T-cell (primary cell): Measurements from ENCODE around the gene PSMD11. TPM values are rescaled to one million over a fixed set of nuclear protein-coding genes. Genes with fewer than 3 reads are reported as not detected.
A peak's percentile ranks its signal among the peaks of the same experiment; 100 is the strongest.
"Not testable (repeated sequence)": the region's sequence is repeated elsewhere in the genome, so short reads cannot be mapped to it uniquely, and the experiment has no call there.

Source experiments
- ATAC-seq, 4 experiments: fragments of 200-7000 bp in 3 of 4; fragments of 150-1000 bp in 1 of 4; cut with Tn5 transposase; replicated peaks in 1 of 4; 1 replicate in 3 of 4; 2 replicates in 1 of 4; pipeline ENCODE4 v1.10.0; 2021; ENCODE audit warnings: moderate library complexity in 3 of 4, mild to moderate bottlenecking in 2 of 4, moderate number of reproducible peaks in 1 of 4
- CTCF ChIA-PET, 2 donors: fragments of 300-600 bp; sonication (Branson Sonifier 250); formaldehyde crosslinking; loops; one replicate each; lab custom pipeline; 2022; ENCODE audit warnings: antibody characterized with exemption in 2 of 2; lab: Charles Lee
- POLR2A ChIA-PET, 2 donors: fragments of 300-600 bp; sonication (Branson Sonifier 250); formaldehyde crosslinking; loops; one replicate each; lab custom pipeline; 2022; ENCODE audit warnings: antibody characterized with exemption in 2 of 2; lab: Charles Lee
- DNase-seq, 35 experiments: peaks; one replicate each; pipeline versions ENCODE4 v3.0.0 to v3.0.0-alpha.2; 2013 to 2023
- H3K27ac ChIP-seq: one replicate; pipeline ENCODE4 v1.5.1; 2013; ENCODE audit warnings: low read length
- H3K27me3 ChIP-seq, 2 experiments: replicated peaks in 1 of 2; 1 replicate in 1 of 2; 2 replicates in 1 of 2; pipeline versions ENCODE4 v1.6.1 to v1.7.0; 2013; ENCODE audit warnings: low read length in 1 of 2, mixed read lengths in 1 of 2; ENCODE audit not compliant: control insufficient read depth in 2 of 2, insufficient read depth in 2 of 2; ENCODE audit errors: extremely low read depth in 1 of 2
- H3K36me3 ChIP-seq, 2 donors: 1 replicate in 1 of 2; 2 replicates in 1 of 2; pipeline versions ENCODE4 v1.6.1 to v1.7.0; 2013; ENCODE audit warnings: low read length in 1 of 2; ENCODE audit not compliant: control insufficient read depth in 2 of 2, insufficient read depth in 1 of 2; ENCODE audit errors: extremely low read depth in 1 of 2
- H3K4me1 ChIP-seq, 2 experiments: 1 replicate in 1 of 2; 2 replicates in 1 of 2; pipeline versions ENCODE4 v1.6.1 to v1.7.0; 2013; ENCODE audit warnings: low read length in 2 of 2, mixed read lengths in 1 of 2; ENCODE audit not compliant: insufficient read depth in 2 of 2, control insufficient read depth in 1 of 2; ENCODE audit errors: extremely low read depth in 1 of 2
- H3K4me3 ChIP-seq, 2 donors: 1 replicate in 1 of 2; 2 replicates in 1 of 2; pipeline versions ENCODE4 v1.5.1 to v1.7.0; 2013; ENCODE audit warnings: mild to moderate bottlenecking in 2 of 2, low read length in 1 of 2, moderate library complexity in 1 of 2; ENCODE audit not compliant: control insufficient read depth in 1 of 2; ENCODE audit errors: extremely low read depth in 1 of 2
- H3K9me3 ChIP-seq: 2 replicates; pipeline ENCODE4 v1.7.0; 2013
- H3K27ac Mint-ChIP-seq, 2 donors: one replicate each; pipeline ENCODE4 v1.8.0; 2020 to 2021; ENCODE audit warnings: mild to moderate bottlenecking in 2 of 2, mixed read lengths in 2 of 2
- H3K27me3 Mint-ChIP-seq, 2 donors: one replicate each; pipeline ENCODE4 v1.8.0; 2021 to 2022; ENCODE audit warnings: mixed read lengths in 2 of 2
- H3K36me3 Mint-ChIP-seq: one replicate; pipeline ENCODE4 v1.8.0; 2021; ENCODE audit warnings: mixed read lengths
- H3K4me1 Mint-ChIP-seq, 3 donors: one replicate each; pipeline ENCODE4 v1.8.0; 2020 to 2022; ENCODE audit warnings: mixed read lengths in 3 of 3, mild to moderate bottlenecking in 1 of 3
- H3K4me3 Mint-ChIP-seq, 3 donors: one replicate each; pipeline ENCODE4 v1.8.0; 2020 to 2022; ENCODE audit warnings: mild to moderate bottlenecking in 3 of 3, mixed read lengths in 3 of 3, moderate library complexity in 3 of 3
- H3K9me3 Mint-ChIP-seq, 3 donors: one replicate each; pipeline ENCODE4 v1.8.0; 2020 to 2022; ENCODE audit warnings: mixed read lengths in 3 of 3
- WGBS: methylation state at CpG from one replicate; pipeline ENCODE4 v1.1.5; 2013; ENCODE audit warnings: missing lambda C conversion rate; ENCODE audit not compliant: insufficient coverage; 5-methylcytosine and 5-hydroxymethylcytosine counted together
- total RNA-seq, 35 experiments: library from RNA in 6 of 35; stranded (reverse) in 6 of 35; fragments of 120-200 nt in 1 of 35; gene quantifications; one replicate each; pipeline versions ENCODE4 v1.2.1 to v1.2.4 and lab custom pipeline; 2013 to 2026

The PSMD11 gene
- total RNA-seq, 5 donors from 2014 or later (not counting 1 experiment from before 2014, with no cell fraction given): 56.3 to 72.8 (median 62.9) TPM

GRCh38 chr17:32446949-32447348 is 2.6 kb downstream of the PSMD11 start:
- no peaks in the 10 kb centered on the region for H3K27me3 Mint-ChIP-seq
- peaks cover 27% of the 10 kb centered on the region for H3K36me3 Mint-ChIP-seq
- Histone ChIP-seq H3K9me3 (no peaks in the 10 kb centered on the region), H3K27me3 (no peaks in the 10 kb centered on the region), H3K4me1 (peaks cover 12 to 21% of the 10 kb centered on the region in 2 experiments), H3K36me3 (peaks cover 6 to 32% of the 10 kb centered on the region in 2 donors), H3K4me3 (no peak overlapping the region), H3K27ac (no peak overlapping the region)
- DNase-seq: no peak
- no peak for ATAC-seq
- no peaks in the 10 kb centered on the region for H3K9me3 Mint-ChIP-seq
- H3K4me1 Mint-ChIP-seq: peaks cover 42 to 52% (median 52%) of the 10 kb centered on the region in 3 donors
- H3K4me3 Mint-ChIP-seq: peak overlapping the region in 2 of 3 donors; percentile 21 to 93
- 100% methylated on average over 2 of the region's 2 CpGs for WGBS
- H3K27ac Mint-ChIP-seq: no peak overlapping the region
- CTCF ChIA-PET: interaction anchor here (0.7 to 6.5 kb wide), 2 partner anchors 16 to 935 kb away, joined by 3 to 63 read pairs; no protein-coding TSS in a partner anchor
- POLR2A ChIA-PET: no interaction called here

- Histone ChIP-seq H3K36me3 (peaks cover 10 to 58% of the 10 kb centered on the region in 2 donors), H3K9me3 (no peaks in the 10 kb centered on the region), H3K4me3 (no peak overlapping the region), H3K4me1 (peaks cover 12 to 13% of the 10 kb centered on the region in 2 experiments), H3K27ac (no peak overlapping the region), H3K27me3 (no peaks in the 10 kb centered on the region)
- Mint-ChIP-seq H3K4me1 (peaks cover 53 to 69% (median 58%) of the 10 kb centered on the region in 3 donors), H3K4me3 (no peak overlapping the region), H3K27me3 (no peaks in the 10 kb centered on the region), H3K9me3 (no peaks in the 10 kb centered on the region), H3K36me3 (peaks cover 55% of the 10 kb centered on the region), H3K27ac (no peak overlapping the region)
- ATAC-seq (no peak), DNase-seq (no peak)
- ChIA-PET CTCF (interaction anchor here (1.5 to 6.5 kb wide), 2 partner anchors 12 to 13 kb away, joined by 5 to 63 read pairs; no protein-coding TSS in a partner anchor), POLR2A (no interaction called here)
- 100% methylated on average over 1 of the region's 5 CpGs for whole genome bisulfite sequencing
Observed at GRCh38 chr17:32449963-32450362, 5.7 kb downstream of the PSMD11 start.

DNA sequence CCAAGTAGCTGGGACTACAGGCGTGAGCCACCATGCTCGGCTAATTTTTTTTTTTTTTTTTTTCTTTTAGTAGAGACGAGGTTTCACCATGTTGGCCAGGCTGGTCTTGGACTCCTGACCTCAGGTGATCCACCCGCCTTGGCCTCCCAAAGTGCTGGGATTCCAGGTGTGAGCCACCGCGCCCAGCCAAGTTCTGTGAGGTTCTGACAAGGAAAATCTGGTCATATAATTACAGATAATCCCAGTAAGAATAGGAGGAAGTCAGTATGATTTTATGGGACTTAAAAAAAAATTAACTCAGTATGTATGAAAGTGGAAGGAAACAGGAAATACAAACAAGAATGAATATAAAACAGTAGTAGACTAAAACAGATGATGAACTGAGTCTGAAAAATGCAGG is 6.1 kb downstream of the PSMD11 start:
- H3K4me3 Mint-ChIP-seq, POLR2A ChIA-PET, H3K9me3 ChIP-seq, H3K27ac Mint-ChIP-seq, H3K4me3 ChIP-seq, H3K27ac ChIP-seq, H3K27me3 Mint-ChIP-seq, H3K27me3 ChIP-seq, H3K9me3 Mint-ChIP-seq, ATAC-seq, DNase-seq: not testable (repeated sequence)
- peaks cover 59% of the 10 kb centered on the region for H3K36me3 Mint-ChIP-seq
- H3K4me1 Mint-ChIP-seq: peaks cover 49 to 65% (median 54%) of the 10 kb centered on the region in 3 donors
- CTCF ChIA-PET: interaction anchor here in 1 of 2 donors (0.6 kb wide), 1 partner anchor 11 kb away, joined by 3 read pairs; no protein-coding TSS in a partner anchor
- WGBS: no CpG with 5 or more reads among the region's 6 CpGs
- peaks cover 8 to 11% of the 10 kb centered on the region in 2 experiments for H3K4me1 ChIP-seq
- H3K36me3 ChIP-seq: peaks cover 12 to 62% of the 10 kb centered on the region in 2 donors

DNA sequence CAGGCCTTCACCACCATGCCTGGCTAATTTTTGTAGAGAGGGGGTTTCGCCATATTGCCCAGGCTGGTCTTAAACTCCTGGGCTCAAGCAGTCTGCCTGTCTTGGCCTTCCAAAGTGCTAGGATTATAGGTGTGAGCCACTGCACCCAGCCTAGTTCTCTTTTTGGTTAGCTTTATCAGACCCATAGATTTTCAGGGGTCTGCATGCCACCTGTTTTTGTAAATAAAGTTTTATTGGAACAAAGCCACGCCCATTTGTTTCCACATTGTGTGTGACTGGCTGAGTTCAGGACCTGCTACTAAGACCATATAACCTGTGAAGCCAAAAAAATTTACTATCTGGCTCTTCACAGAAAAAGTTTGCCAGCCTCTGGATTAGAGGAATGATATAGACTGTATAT is 7.6 kb downstream of the PSMD11 start:
- no peak overlapping the region for H3K4me3 ChIP-seq
- no peaks in the 10 kb centered on the region for H3K27me3 ChIP-seq
- H3K27ac ChIP-seq: no peak overlapping the region
- no CpG with 5 or more reads among the region's 2 CpGs for WGBS
- POLR2A ChIA-PET: no interaction called here
- no peak for ATAC-seq
- no peaks in the 10 kb centered on the region for H3K27me3 Mint-ChIP-seq
- peaks cover 12 to 67% of the 10 kb centered on the region in 2 donors for H3K36me3 ChIP-seq
- peaks cover 59% of the 10 kb centered on the region for H3K36me3 Mint-ChIP-seq
- H3K9me3 ChIP-seq: no peaks in the 10 kb centered on the region
- peaks cover 0 to 4% of the 10 kb centered on the region in 2 experiments for H3K4me1 ChIP-seq
- peaks cover 36 to 52% (median 41%) of the 10 kb centered on the region in 3 donors for H3K4me1 Mint-ChIP-seq
- CTCF ChIA-PET: no interaction called here
- DNase-seq: no peak
- no peak overlapping the region for H3K27ac Mint-ChIP-seq
- H3K9me3 Mint-ChIP-seq: no peaks in the 10 kb centered on the region
- H3K4me3 Mint-ChIP-seq: no peak overlapping the region

DNA sequence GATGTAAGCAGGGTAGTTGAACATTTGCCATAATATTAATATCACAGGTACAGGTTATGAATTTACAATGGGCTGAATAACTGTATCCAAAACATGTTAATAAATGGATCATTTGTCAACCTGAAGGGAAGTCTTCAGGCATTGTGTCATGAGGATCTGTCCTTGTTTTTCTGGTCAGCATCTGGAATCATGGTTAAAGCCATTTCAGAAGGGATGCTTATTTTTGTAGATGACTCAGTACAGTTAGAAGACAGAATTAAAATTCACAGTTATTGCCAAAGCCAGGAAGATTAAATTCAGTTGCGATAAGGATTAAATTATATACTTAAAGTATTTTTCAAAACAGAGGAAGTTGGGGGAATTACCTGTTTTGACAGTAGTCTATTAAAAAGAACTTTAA is 8.0 kb downstream of the PSMD11 start:
- WGBS: no CpG with 5 or more reads among the region's 1 CpG
- H3K36me3 Mint-ChIP-seq: peaks cover 56% of the 10 kb centered on the region

DNA sequence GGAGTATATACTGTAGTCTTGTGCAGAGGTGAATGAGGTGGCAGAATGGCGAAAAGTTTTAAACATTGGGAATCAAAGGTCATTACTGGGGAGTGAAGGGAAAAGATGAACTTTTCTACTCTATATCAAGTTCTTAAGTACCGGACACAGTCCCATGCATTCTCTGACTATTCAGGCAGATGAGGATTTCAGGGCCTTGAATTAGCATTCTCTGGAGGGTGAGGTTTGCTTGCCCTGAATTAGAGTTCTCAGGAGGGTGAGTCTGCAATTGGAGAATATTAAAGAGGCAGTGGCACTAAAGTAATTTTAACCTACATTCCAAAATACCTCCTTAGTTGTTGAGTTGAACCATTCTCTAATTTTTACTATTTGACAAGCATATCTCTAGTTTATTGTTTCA is 9.1 kb downstream of the PSMD11 start:
- Histone ChIP-seq H3K36me3 (peaks cover 18 to 72% of the 10 kb centered on the region in 2 donors), H3K27me3 (no peaks in the 10 kb centered on the region), H3K9me3 (no peaks in the 10 kb centered on the region), H3K27ac (no peak overlapping the region), H3K4me1 (peaks cover 0 to 1% of the 10 kb centered on the region in 2 experiments), H3K4me3 (no peak overlapping the region)
- Mint-ChIP-seq H3K36me3 (peaks cover 57% of the 10 kb centered on the region), H3K9me3 (no peaks in the 10 kb centered on the region), H3K27ac (no peak overlapping the region), H3K27me3 (no peaks in the 10 kb centered on the region), H3K4me3 (no peak overlapping the region), H3K4me1 (peaks cover 38 to 57% (median 46%) of the 10 kb centered on the region in 3 donors)
- CTCF ChIA-PET: interaction anchor here (0.5 to 1.2 kb wide), 2 partner anchors 9 to 306 kb away, joined by 3 to 7 read pairs; no protein-coding TSS in a partner anchor
- DNase-seq: no peak
- no CpG with 5 or more reads among the region's 2 CpGs for WGBS
- no peak for ATAC-seq
- POLR2A ChIA-PET: interaction anchor here in 1 of 2 donors (0.6 kb wide), 1 partner anchor 301 kb away, joined by 3 read pairs; no protein-coding TSS in a partner anchor

More for the DNA sequence above, 8.0 kb downstream of the PSMD11 start:
- no peak overlapping the region for H3K27ac Mint-ChIP-seq
- Histone ChIP-seq H3K27me3 (no peaks in the 10 kb centered on the region), H3K27ac (no peak overlapping the region), H3K4me1 (peaks cover 0 to 3% of the 10 kb centered on the region in 2 experiments), H3K4me3 (no peak overlapping the region), H3K36me3 (peaks cover 15 to 69% of the 10 kb centered on the region in 2 donors), H3K9me3 (no peaks in the 10 kb centered on the region)
- no peak overlapping the region for H3K4me3 Mint-ChIP-seq
- DNase-seq (no peak), ATAC-seq (no peak)
- ChIA-PET CTCF (interaction anchor here in 1 of 2 donors (1.2 kb wide), 1 partner anchor 10 kb away, joined by 7 read pairs; no protein-coding TSS in a partner anchor), POLR2A (no interaction called here)
- H3K4me1 Mint-ChIP-seq: peaks cover 32 to 49% (median 39%) of the 10 kb centered on the region in 3 donors
- H3K9me3 Mint-ChIP-seq: no peaks in the 10 kb centered on the region
- H3K27me3 Mint-ChIP-seq: no peaks in the 10 kb centered on the region
